Stimulated activated CD8-positive, alpha-beta memory T cell treated with anti-CD3 and anti-CD28 coated beads, Interleukin-4, amount 100 ng/mL, for 48 hours (primary cell): Measurements from ENCODE around the gene LAMTOR3.

Source experiments
- DNase-seq: peaks from one replicate; pipeline ENCODE4 v3.0.0-alpha.2; 2020

The LAMTOR3 gene

GRCh38 chr4:99828477-99828876 lies 65.8 kb downstream of the LAMTOR3 start:
- no peak for DNase-seq
